CD4-positive, alpha-beta T cell treated with Interleukin-15 for 1 hour (primary cell): ENCODE measurements around the gene ABHD18.
"Not testable (repeated sequence)": the region's sequence is repeated elsewhere in the genome, so short reads cannot be mapped to it uniquely, and the experiment has no call there.

Source experiments
- DNase-seq: peaks from one replicate; pipeline ENCODE4 v3.0.0-alpha.2; 2020

ABHD18 gene

DNA sequence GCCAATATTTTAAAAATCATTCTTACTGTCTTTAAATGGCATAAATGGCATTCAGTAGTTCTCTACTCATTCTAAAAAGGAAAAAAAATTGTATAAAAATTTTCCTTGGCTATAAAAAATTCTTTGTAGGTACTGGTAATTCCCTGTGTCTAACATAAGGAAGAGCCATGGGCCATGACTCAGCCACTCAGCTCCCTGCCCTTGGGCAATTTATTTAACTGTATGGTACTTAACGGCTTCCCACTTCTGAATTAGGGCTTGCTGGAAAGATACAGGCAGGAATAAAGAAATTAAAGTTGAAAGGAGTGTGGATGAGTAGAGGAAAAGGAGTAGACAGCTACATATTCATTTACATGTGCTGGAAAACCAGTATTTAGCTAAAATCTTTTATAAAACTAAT lies 30.6 kb downstream of the ABHD18 start:
- DNase-seq, result no peak

DNA sequence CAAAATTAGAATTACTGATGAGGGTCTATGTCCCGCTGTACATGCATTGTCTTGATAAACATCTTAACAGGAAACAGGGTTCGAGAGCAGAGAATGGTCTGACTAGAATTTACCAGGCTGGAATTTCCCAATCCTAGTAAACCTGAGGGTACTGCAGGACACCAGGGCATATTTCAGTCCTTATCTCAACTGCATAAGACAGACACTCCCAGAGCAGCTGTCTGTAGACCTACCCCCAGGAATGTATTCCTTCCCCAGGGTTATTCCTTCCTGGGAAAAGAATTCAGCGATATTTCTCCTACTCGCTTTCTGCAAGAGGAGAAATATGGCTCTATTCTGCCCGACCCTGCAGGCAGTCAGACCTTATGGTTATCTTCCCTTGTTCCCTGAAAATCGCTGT lies 31.3 kb downstream of the ABHD18 start:
- not testable (repeated sequence) for DNase-seq

DNA sequence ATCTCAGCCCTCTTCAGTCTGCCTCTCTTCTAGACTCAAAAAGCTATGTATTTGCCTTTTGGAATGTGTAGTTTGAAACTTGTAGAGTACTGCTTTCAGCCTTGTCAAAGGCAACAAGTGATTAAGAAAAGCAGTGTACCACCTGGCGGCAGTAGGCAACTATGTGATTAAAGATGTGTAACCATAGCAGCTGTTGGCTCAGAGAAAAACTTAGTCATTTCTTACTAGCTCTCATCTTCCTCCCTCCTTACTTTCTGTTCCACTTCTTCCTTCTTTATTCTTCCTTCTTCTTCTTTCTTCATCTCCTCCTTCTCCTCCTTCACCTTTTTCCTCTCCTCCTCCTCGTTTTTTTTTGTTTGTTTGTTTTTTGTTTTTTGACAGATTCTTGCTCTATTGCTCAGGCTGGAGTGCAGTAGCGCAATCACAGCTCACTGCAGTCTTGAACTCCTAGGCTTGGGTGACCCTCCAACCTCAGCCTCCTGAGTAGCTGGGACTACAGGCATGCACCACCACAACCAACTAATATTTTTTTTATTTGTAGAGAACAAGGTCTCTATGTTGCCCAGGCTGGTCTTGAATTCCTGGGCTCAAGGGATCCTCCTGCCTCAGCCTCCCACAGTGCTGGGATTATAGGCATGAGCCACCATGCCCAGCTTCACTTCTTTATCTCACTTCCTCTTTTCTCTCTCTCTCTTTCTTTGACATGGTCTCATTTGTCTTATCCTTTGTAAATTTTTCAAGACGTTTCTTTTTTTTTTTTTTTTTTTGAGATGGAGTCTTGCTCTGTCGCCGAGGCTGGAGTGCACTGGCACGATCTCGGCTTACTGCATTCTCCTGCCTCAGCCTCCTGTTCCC lies 32.6 kb downstream of the ABHD18 start:
- DNase-seq, result no peak

DNA sequence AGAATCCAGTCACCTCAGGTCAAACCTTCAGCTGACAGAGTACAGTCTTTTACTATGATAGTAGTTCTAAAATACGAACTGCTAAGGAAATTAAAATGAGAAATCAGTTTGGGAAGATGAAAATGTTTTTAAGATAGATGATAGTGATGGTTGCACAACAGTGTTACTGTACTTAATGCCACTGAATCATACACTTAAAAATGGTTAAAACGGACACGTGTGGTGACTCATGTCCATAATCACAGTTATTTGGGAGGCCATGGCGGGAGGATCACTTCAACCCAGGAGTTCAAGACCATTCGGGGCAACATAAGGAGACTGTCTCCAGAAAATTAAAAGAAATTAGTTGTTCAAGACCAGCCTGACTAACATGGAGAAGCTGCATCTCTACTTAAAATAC lies 41.4 kb downstream of the ABHD18 start:
- no peak for DNase-seq

DNA sequence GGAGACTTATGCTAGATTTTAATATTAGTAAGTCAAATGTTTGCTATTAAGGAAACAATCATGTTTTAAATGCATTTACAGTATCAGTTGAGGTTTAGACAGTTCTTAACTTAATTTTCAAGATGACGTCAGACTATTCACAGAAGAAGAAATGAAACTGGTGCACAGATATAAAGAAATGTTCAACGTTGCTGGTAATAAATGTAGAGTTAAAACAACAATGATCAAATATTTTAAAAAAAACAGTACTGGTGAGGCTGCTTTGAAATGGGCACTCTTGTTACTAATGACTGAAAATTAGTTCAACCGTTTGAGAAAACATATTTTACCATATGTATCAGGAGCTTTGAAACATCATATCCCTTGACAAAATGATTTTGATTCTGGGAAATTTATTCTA lies 44.2 kb downstream of the ABHD18 start:
- DNase-seq, result no peak

DNA sequence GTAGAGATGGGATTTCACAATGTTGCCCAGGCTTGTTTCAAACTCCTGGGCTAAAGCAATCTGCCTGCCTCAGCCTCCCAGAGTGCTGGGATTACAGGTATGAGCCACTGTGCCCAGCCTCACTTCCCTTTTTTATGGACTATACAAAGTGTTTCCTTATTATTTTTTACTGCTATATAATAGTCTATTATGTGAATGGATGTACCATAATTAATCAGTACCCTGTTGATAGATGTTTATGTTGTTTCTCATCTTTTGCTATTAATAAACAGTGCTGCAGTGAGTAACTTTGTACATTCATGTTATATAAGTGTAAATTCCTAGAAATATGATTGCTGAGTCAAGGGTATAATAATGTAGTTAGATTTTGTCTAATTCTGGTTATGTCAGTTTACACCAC lies 60.1 kb downstream of the ABHD18 start:
- DNase-seq, result no peak

DNA sequence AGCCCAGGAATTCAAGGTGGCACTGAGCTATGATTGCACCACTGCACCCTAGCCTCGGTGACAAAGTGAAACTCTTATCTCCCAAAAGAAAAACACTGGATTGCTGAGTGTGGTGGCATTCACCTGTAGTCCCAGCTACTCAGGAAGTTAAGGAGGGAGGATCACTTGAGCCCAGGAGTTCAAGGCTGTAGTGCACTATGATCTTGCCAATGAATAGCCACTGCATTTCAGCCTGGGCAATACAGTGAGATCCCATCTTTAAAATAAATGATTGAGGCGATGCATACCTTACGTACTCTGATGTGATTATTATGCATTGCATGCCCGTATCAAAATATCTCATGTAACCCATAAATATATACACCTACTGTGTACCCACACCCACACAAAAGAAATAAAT lies 64.7 kb downstream of the ABHD18 start:
- DNase-seq, result no peak

DNA sequence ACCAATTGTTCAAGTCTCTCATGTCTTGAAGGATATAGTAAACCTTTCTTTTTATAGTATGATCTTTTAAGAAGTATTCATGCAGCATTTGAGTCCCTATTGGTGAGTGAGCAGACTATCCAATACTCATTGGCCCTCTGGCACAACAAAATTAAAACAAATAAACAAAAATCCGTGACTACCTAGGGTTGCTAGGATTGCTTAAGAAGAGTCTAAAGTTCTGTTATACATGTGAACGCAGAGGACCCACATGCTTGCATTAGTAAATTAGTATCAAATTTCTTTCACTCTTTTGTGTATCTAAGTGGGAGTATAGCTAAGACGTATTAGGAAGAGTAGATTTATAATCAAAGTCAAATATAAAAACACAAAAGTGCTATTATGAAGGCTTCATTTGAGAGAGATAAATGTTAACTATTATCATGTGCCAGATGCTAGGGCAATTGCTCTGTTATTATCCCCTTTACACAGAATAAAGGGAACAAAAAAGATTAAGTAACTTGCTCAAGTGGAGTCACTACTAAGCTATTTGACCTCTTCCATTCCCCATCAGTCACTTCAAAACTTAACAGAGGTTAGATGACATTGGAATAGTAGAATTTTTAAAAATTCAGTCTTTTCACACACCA lies 66.7 kb downstream of the ABHD18 start:
- DNase-seq, result no peak

DNA sequence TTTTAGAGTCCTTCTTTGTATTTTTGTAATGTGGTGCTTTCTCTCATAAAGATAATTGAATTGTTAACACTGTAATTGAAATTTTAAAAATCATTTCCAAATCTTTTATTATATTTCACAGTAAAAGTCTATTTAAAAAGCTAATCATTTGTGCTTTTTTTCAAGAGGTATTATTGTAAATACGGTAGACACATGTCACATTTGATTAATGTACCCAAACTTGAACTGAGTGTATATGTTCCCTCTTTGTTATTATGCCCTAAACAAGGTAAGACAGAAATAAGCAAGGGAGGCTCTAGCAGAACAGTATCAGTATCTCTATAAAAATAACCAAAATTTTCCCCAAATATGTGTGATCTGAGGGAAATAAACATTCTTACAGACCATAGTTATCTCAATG lies 74.4 kb downstream of the ABHD18 start:
- no peak for DNase-seq

DNA sequence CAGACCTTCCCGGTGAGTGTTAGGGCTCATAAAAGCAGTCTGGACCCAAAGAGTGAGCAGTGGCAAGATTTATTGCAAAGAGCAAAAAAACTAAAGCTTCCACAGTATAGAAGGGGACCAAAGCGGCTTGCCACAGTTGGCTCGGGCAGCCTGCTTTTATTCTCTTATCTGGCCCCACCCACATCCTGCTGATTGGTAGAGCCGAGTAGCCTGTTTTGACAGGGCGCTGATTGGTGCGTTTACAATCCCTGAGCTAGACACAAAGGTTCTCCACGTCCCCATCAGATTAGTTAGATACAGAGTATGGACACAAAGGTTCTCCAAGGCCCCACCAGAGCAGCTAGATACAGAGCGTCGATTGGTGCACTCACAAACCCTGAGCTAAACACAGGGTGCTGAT lies 81.8 kb downstream of the ABHD18 start:
- DNase-seq, result not testable (repeated sequence)

DNA sequence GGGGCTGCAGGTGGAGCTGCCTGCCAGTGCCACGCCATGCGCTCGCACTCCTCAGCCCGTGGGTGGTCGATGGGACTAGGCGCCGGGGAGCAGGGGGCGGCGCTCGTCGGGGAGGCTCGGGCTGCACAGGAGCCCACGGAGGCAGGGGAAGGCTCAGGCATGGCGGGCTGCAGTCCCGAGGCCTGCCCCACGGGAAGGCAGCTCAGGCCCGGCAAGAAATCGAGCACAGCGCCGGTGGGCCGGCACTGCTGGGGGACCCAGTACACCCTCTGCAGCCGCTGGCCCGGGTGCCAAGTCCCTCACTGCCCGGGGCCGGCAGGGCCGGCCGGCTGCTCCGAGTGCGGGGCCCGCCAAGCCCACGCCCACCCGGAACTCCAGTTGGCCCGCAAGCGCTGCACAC lies 82.3 kb downstream of the ABHD18 start:
- not testable (repeated sequence) for DNase-seq

DNA sequence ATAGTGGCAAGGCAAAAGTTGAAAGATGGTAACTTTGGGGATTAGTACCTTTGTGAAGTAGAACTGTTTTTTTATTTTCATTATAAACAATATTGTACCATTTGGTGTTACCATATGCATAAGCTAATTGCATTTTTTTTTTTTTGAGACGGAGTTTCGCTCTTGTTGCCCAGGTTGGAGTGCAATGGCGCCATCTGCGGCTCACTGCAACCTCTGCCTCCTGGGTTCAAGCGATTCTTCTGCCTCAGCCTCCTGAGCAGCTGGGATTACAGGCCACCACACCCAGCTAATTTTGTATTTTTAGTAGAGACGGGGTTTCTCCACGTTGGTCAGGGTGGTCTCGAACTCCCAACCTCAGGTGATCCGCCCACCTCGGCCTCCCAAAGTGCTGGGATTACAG lies 86.0 kb downstream of the ABHD18 start:
- DNase-seq, result not testable (repeated sequence)

DNA sequence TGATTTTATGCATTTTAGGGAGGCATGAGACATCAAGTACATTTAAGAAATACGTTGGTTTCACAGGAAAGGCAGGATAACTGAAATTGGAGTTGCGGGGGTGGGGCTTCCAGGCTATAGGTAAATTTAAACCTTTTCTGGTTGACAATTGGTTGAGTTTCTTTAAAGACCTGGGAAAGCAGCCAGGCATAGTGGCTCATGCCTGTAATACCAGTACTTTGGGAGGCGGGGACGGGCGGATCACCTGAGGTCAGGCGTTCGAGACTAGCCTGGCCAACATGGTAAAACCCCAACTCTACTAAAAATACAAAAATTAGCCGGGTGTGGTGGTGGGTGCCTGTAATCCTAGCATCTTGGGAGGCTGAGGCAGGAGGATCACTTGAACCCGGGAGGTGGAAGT lies 89.7 kb downstream of the ABHD18 start:
- not testable (repeated sequence) for DNase-seq

DNA sequence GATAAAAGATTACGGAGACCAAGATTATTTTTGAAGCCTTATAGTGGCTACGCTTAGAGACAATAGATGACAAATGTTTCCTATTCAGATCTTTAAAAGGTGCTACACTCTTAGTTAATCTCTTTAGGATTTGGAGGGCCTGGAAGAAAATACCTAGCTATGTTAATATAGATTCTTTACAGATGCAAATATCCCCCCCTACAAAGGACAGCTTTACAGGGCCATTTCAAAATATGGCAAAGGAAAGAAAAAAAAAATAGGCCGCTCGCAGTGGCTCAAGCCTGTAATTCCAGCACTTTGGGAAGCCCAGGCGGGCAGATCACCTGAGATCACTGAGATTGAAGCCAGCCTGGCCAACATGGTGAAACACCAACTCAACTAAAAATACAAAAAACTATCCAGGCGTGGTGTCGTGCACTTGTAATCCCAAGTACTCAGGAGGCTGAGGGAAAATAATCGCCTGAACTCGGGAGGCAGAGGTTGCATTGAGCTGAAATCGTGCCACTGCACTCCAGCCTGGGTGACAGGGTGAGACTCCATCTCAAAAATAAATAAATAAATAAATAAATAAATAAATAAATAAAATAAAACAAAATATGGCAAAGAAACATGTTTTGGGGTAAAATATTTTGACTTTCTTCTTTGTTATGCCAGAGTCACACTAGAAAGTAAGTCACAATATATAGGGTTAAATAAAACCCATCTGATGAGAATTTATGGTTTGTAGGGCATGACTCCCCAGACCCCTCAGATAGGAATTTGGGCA lies 90.4 kb downstream of the ABHD18 start:
- not testable (repeated sequence) for DNase-seq

DNA sequence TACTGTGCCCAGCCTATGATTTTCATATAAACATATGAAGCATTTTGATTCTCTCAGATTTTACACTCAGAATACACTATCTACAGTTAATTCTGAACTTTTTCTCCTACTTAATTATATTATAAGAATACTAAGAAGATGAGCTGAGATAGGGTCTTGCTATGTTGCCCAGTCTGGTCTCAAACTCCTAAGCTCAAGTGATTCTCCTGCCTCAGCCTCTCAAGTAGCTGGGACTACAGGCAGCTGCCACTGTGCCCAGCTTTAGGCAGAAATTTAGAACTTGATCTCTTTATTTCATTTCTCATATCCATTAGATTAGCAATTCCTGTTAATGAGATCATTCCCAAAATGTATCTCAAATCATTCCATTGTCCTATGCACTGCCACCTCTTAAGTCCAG lies 91.2 kb downstream of the ABHD18 start:
- DNase-seq, result no peak

DNA sequence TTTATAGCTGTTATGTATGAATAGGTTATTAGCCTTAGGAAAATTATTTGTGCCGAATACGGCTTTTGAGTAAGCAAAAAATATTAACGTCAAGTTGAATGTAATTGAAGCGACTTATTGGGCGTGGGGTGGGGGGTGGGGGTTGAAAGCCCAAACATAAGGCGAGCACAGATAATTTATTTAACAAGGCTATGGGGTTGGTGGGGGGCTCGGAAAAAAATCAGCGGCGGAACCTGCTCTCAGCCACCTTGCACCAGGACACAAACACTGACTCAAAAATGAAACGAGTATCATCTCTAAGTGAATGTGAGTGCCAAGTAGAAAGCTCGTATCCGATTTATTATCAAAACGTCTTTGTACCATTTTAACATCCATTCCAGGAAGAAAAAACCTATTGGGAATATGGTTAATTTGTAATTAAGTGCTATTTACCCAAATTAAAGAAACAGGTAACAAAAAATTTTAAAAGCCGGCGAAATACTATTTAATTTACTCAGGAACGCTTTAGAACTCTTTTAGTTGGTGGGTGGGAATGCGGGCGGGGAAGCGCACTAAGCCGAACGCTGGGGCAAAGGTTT lies 95.0 kb downstream of the ABHD18 start:
- DNase-seq, result no peak

DNA sequence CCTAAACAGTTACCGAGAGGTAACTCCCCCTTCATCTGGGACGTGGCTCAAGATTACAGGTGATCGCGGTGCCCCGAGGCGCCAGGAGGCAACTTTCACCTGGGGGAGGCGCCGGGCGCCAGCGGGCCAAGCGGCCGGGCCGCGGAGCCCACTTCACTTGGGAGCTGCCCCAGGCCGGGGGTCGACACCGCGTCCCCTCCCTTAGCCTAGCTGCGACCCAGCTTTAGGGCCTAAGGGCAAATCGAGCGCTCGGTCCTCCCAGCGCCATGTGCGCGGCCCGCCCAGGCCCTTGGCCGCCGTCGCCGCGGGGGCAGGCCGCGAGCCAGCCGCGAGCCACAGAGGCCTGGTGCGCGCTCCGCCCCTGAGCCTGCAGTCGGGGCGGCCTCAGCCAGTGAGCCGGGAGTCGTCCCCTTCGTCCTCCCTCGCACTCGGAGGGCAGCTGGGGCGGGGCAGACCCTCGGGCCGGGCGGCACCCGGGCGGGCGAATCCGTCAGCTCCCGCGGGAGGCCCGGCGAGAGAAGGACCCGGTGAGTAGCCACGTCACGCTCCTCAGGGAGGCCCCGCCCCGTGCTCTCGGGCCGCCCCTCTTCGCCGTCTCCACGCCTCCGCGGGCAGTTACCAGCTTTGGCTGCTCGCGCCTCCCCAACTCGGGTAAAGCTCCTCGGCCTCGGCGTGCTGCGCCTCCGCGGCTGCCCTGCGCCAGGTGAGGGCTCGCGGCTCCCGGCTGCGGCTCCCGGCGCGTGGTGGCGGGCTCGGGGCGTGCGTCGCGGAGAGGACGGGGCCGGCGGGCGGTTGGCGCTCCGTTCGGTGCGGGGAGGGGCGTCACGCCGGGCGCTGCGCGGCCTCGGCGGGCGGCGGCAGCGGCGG lies 95.7 kb downstream of the ABHD18 start, which contains the start of gene LARP1B:
Gene LARP1B (plus strand): TSS at position 614 of the 867 bp plus-strand sequence. CDS start 13,640 bp downstream, outside the sequence.
- peak; percentile 93 for DNase-seq

DNA sequence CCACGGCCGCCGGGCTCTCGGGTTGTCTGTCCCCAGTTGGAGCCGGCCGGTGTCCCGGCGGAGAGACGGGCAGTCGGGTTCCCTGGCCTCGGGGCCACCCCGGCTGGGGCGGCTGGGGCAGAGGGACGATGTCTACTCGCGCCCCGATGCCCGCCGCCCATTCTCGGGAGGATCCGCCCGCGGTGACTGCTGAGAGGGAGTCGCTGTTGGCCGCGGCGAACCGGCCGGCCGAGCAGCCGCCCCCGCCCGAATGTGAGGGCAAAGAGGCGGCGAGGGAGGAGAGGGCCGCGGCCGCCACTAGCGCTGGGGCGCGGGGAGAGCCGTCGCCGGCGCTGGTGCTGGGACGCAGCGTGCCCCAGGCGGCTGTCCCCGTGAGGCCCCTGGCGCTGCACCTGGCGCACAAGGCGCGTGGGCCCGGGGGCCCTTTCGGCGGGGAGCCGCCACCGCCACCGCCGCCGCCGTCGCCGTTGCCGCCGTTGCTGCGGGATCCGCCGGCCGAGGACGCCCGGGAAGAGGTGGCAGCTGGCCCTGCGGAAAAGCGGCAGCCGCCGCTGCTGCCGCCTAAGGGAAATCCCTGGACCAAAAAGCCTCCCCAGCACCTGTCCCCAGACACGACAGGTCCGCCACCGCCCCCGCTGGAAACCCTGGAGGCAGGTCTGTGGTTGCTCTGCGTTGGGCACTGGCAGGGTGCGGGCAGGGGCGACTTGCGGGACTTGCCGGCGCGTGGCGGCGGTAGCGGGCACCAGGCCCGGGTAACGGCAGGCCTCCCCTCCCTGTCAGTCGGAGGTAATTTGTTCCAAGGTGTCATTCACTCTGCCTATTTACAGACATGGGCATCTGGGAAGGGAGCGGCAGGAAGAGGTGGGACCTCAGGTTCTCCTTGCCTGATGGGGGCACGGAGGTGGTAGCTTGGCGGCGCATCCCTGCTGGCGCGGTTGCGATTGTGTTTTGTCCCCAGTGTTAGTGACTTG lies 96.6 kb downstream of the ABHD18 start:
- DNase-seq, result peak; percentile 56

DNA sequence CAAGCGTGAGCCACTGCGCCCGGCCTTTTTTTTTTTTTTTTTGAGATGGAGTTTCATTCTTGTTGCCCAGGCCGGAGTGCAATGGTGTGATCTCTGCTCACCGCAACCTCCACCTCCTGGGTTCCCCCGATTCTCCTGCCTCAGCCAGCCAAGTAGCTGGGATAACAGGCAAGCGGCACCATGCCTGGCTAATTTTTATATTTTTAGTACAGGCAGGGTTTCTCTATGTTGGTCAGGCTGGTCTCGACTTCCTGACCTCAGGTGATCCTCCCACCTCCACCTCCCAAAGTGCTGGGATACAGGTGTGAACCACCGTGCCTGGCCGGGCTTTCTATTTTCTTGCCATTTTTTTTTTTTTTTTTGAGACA lies 101.2 kb downstream of the ABHD18 start:
- DNase-seq, result not testable (repeated sequence)

DNA sequence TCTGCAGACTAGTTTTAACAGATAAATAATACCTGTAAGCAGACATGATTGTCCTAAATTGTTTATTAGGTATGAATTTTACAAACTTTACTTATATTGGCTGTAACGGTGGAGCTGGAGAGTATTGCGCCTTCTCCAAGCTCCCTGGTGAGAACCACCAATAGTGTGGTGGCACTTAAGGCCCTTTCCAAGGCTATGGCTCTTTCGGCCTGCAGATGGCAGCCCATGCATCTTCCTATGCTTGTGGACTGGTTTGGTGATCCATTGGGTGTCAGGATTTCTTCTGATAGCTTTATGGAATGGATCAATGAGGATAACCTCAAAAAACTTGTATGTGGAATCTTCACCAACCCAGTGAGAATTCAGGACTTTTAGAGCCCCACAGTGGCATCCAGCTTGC lies 103.7 kb downstream of the ABHD18 start:
- DNase-seq, result no peak

DNA sequence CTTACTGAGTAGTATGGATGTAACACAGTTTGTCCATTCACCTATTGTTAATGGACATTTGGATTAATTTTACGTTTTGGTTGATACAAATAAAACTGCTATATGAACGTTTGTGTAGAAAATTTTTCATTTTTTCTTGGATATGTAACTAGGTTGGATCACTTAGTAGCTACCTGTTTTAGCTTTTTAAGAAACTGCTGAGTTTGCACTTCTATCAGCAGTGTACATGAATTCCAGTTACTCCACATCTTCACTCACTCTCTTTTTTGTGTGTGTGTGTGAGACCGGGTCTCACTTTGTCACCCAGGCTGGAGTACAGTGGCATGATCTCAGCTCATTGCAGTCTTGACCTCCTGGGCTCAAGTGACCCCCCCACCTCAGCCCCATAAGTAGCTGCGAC lies 111.3 kb downstream of the ABHD18 start:
- DNase-seq, result no peak
